Stimulated activated CD4-positive, alpha-beta T cell treated with anti-CD3 and anti-CD28 coated beads, TNF-alpha, amount 100 ng/mL, for 1 hour (primary cell): ENCODE results near the gene INS.

Source experiments
- DNase-seq, 3 donors: peaks; one replicate each; pipeline ENCODE4 v3.0.0-alpha.2; 2020; ENCODE audit warnings: low read depth in 3 of 3, low spot score in 1 of 3

The INS gene

DNA sequence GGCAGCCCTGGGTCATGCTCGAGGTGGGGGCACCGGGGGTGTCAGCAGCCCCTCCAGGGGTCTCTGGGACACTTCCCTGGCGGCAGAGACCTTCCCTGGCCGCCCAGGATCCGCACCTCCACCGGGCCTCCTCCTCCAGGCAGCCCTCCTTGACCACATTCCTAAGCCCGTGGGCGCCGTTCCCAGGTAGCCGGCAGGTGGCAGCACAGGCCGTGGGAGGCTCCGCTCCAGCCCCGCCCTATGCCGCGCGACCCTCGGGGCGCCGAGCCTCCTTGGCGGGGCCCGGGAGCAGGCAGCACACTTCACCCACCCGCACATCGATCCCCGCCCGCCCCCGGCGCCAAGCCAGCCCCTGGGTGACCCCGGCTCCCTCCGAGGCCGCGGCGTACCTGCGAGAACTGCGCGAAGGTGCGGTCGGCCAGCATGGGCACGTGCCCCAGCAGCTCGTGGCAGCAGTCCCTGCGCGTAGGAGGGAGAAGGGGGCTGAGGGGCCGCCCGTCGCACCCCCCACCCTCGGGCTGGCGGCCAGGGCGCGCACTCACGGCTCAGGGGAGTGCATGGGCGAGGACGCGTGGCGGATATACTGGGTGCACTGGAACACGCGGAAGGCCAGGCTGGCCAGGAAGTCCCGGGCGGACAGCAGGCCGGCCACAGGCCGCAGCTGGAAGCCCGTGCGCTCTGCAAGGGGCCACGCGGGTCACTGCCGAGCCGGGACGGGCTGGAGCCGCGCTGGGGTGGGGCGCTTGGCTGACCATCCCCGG lies 5.3 kb upstream of the INS start:
- DNase-seq: peak in 1 of 3 donors; percentile 45

DNA sequence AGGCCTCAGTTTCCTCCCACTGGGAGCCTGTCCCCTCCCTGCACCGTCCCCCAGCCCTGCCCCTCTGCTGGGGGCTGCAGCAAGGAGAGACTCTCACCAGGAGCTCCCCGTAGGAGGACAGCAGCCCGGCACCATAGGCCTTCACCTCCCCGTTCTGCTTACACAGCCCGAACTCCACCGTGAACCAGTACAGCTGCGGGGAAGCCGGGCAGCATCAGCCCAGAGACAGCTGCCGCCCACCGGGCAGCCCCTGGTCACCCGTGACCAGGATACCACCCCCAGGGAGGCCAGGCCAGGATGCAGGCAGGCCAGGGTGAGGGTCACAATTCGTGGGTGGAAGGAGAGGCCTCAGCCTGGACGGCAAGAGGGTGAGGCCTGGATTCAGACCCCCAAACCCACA lies 4.6 kb upstream of the INS start:
- no peak for DNase-seq

DNA sequence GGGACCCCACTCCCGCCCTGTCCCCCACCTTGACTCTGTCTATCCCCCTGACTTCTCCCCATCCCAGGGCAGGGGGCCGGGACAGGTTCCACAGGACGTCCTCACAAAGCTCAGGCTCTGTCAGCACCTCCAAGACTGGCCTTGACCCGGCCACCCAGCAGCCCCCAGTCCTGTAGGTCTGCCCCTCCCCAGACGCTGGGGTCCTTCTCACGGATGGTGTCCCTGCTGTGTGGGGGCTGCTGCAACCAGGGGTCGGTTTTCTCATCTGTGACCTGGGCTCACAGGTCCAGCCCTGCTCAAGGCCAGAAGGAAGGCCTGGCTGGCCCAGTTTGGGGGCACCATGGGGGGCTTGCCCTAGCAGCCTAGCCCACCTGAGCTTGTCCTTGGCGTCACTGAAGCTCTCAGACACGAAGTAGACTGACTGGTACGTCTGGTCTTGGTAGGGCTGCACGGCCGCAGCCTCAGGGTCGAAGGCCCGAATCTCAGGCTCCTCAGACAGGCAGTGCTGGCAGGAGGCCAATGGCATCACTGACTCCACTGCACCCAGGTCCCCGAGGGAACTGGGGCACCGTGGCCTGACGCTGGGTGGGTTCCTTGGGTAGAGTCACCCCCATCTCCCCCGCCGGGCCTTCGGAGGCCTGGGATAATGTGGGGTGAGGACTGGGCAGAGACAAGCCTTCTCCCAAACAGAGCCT lies 4.0 kb upstream of the INS start:
- no peak for DNase-seq

DNA sequence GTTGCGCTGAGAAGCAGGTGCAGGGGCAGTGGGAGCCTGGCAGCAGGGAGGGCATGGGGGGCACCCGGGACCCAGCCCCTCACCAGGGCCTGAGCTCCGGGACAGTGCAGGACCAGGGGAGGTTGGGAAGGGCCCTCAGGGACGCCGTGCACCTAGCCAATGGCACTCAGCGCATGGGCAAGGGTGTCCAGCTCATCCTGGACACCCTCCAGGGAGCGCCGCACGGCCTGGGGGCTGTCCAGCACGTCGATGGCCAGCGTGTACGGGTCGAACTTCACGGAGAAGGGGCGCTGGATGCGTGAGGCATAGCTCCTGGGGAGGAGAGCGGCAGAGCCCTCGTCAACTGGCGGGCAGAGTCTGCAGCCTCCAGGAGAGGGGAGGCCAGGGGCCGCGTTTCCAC lies 3.1 kb upstream of the INS start:
- no peak for DNase-seq

DNA sequence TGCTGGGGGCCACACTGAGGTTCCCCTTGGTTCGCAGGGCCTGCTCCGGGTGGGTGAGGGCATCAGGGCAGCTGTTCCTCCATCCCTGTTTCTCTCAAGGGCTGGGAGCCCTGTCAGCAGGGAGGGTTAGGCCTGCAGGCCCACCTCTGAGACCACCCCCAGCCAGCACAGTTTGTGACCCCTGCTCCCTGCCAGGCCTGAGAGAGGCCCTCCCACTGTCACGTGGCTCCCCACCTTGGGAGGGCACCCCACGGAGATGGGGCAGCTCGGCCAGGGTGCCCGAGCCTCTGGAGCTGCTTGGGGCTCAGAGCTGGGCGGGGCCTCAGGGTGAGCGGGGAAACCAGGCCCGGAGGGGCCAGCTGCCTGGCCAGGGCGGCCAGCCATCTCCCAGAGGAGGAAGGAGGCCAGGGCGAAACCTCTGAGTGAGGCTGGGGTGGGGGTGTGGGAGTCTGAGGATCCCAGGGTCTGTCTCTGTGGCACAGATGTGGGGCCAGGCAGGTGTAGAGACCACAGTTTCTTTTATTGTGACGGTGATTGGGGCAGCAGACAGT lies 2.5 kb upstream of the INS start:
- DNase-seq: no peak

DNA sequence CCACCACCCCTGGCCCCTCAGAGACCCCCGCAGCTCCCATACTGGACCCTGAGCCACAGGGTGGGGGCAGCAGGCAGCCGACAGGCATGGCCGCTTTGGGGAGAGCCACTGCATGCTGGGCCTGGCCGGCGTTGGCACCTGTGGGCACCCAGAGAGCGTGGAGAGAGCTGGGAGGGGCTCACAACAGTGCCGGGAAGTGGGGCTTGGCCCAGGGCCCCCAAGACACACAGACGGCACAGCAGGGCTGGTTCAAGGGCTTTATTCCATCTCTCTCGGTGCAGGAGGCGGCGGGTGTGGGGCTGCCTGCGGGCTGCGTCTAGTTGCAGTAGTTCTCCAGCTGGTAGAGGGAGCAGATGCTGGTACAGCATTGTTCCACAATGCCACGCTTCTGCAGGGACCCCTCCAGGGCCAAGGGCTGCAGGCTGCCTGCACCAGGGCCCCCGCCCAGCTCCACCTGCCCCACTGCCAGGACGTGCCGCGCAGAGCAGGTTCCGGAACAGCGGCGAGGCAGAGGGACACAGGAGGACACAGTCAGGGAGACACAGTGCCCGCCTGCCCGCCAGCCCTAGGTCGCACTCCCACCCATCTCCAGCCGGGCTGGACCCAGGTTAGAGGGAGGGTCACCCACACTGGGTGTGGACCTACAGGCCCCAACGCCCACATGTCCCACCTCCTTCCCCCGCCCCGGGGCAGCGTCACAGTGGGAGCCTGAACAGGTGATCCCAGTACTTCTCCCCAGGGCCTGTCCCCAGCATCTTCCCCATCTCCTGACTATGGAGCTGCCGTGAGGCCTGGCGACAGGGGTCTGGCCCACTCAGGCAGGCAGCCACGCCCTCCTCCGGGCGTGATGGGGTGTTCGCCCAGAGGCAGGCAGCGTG lies 1.2 kb downstream of the INS start:
- DNase-seq: no peak

DNA sequence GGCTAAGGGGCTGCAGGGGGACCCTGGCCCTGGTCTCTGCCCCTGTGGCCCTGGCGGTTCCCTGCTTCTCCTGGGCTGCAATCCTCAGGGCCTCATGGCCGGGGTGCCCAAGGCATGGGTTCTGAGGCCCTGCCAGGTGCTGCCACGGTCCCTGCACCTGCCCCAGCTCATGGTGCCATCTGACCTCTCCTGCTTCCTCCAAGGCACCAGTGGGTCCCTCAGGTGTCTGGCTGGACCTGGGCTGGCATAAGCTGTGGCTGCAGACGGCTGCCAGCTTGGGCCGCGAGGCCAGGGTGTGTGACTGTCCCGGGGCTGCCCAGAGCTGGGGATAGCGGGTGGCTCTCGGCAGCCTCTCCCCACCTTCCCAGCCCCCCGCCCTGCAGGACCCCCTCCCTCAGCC lies 2.0 kb downstream of the INS start:
- DNase-seq: no peak

DNA sequence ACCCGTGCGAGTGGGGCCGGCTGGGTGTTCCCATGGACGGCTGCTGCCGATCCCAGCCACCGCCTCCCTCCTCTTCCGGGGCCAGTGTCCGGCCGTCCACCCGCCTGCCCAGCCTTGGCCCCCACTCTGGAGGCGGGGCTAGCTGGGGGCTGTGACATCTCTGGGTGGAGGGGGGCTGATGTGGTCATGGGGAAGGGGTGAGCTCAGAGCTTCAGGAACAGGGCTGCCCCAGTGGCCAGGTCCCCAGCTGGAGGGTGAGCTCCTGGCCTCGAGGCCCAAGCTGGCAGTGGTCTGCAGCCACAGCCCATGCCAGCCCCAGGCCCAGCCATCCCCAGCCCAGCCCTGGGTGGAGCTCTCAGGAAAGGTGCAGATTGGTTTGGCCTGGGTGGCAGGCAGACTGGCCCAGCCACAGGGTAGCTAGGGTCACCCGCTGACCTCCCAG lies 2.7 kb downstream of the INS start:
- no peak for DNase-seq

DNA sequence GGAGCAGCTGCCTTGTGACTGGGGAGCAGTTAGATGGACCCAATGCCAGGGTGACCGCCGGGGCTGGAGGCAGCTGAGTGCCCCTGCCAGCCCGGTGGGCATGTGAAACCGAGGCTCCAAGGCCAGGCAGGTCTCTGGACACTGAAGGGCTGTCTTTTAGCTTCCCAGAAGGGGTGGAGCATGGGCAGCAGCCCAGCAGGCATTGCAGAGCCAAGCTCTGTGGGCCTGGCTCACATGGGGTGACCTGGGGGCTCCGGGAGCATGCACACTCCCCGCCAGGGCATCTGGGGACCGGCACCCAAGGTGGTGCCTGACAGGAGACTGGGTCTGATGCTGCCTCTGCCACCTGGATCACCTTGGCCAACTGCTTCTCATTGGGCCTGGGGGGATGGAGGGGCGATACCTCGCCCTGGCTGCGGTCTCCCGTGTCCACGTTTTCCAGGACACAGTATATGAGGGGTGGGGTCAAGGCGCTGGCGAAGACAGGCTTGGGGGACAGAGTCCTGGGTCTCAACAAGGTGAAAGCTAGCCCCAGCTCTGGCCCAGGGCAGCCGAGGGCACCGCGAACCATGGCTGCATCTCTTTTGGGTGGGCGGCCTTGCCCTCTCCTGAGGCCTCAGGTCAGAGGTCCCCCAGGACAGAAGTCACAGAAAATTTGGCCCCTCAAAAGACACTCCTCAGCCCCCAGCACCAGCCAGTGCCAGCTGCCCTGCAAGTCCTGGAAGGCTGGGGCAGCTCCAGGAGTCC lies 3.5 kb downstream of the INS start:
- DNase-seq: no peak

DNA sequence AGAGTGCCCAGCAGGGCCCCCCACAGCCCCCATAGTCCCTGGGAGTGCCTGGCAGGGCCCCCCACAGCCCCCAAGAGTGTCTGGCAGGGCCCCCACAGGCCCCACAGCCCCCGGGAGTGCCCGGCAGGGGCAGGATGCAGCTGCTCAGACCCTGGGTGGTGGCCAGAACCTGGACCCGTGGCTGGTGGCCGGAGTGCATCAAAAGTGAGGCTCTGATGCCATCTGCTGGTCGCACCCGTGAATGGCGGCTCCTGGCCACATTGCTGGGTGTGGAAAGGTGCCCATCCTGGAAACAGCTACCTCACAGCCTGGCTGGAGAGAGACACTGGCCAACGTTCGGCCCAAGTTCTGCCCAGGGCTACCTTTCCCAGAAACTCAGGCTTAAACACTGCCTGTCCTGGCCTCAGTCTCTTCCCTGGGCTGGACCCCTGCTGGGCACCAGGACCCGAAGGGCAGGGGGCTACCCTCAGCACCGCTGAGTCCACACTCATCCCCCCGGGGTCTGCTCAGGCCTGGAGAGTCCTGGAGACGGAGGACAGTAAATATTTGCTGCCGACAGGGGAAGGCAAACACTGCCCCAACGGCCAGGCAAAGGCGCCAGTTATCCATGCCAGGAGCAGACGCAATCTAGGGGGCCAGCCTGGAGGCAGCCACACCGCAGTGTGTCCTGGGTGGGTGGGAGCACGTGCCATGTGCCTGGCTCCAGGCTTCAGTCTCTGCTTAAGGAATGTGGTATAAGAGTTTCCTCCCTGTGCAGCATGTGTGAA lies 4.4 kb downstream of the INS start:
- DNase-seq: peak in 1 of 3 donors; percentile 45

DNA sequence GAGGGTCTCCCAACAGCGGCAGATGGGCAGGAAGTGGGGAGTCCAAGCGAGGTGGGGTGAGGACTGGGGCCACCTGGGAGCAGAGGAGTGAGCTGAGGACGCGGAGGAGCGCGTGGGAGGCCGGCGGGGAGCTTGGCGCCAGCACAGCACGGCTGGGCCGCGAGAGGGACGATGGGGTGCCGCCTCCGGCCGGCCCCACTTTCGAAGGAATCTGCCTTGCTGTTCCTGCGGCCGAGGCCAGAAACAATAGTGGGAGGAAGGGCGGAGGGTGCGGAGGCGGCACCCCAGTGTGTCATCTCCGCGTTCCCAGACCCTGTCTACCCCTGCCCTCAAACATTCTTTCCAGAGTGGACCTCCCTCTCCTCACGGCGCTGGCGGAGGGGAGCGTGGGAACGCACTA lies 5.5 kb downstream of the INS start:
- no peak for DNase-seq

DNA sequence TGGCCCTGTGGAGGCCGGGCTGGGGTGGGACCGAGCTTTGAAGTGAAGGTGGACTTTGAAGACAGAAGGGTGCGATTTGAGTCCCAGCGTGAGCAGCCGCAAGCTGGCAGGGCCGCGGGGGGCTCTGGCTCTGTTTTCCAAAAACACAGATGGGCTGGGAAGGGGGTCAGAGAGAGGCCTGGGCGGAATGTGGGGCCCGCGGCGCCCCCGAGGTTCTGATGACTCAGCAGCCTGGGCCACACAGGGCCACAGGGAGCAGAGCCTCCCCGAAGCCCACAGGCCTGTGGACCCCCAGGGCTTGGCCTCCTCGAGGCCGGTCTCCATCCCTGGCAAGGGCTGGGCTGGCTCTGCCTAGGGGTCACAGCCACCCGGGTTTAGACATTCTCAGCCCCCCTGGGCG lies 6.1 kb downstream of the INS start:
- no peak for DNase-seq

DNA sequence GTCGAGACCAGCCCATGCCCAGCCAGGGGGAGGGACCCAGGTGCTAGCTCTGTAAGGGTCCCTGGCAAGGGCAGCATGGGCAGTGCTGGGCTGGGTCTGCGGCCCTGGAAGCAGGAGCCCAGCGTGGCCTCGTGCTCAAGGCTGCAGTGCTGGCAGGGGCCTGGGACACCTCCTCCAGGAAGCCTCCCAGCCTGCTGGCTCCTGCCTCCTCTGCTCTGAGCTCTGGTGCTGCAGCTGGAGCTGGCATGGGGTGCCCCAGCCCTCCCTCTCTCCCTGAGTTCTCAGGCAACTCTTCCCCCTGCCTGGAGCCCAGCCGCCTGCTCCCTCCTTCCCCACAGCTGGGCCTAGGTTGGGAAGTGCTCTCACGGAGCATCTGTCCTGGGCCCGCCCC lies 6.8 kb downstream of the INS start:
- DNase-seq: no peak

DNA sequence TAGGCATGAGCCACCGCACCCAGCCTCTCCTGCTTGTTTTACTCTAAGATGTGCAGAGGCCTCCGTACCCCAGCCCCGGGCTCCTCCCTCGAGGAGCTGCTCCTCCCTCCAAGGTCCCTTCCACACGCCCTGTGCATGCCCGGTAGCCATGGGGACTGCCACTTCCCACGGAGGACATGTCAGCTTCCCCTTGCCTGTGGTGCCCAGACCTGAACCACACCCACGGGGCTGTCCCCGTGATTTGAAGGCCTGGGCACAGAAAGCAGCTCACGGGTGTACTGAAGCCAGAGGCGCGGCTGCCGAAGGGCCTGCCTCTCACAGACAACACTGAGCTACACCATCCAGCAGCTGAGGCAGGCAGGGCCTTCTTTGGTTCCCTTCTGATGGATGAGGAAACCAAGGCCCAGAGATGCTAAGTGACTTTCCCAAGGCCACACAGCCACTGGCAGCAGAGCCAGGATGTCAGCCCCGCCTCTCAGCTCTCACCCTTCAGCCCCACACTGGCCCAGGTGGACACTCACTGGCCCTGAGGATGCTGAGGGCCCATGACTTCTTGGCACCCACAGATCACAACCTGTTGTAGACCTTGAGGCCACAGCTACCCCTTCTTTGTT lies 7.3 kb downstream of the INS start:
- no peak for DNase-seq

DNA sequence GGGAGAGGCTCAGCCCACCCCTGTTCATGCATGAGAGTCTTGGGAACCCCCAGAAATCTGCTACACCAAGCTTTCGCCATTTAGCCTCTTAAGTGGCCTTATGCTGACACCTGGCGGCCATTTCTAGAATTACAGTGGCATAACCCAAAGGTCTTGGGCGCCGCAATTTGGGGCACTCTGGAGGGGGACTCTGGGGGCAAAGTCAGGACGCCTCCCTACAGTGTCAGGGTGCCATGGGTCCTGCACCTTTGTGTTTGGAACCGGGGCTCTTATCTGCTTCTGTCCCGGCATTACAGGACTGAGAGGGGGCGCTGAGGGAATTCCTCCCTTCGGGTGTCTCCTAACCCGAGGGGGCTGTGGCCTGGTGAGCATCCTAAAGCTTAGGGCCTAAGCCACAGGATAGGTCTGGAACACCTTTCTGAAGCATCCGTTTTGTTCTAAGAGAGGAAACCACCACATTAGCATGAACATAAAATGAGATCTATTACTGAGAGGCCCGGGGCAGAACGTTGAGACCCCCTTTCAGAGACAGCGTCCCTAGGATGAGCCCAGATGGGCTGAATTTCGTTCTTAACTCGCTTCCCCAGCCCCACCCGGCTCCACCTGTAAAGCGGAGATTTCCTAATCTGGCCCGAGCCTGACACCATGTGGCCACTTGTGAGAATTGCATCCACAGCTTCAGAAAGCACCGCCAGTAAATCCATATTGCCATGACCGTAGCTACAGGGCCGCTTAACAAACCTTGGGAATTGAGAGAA lies 9.3 kb downstream of the INS start:
- DNase-seq: peak; percentile 43 to 75 (median 61)

DNA sequence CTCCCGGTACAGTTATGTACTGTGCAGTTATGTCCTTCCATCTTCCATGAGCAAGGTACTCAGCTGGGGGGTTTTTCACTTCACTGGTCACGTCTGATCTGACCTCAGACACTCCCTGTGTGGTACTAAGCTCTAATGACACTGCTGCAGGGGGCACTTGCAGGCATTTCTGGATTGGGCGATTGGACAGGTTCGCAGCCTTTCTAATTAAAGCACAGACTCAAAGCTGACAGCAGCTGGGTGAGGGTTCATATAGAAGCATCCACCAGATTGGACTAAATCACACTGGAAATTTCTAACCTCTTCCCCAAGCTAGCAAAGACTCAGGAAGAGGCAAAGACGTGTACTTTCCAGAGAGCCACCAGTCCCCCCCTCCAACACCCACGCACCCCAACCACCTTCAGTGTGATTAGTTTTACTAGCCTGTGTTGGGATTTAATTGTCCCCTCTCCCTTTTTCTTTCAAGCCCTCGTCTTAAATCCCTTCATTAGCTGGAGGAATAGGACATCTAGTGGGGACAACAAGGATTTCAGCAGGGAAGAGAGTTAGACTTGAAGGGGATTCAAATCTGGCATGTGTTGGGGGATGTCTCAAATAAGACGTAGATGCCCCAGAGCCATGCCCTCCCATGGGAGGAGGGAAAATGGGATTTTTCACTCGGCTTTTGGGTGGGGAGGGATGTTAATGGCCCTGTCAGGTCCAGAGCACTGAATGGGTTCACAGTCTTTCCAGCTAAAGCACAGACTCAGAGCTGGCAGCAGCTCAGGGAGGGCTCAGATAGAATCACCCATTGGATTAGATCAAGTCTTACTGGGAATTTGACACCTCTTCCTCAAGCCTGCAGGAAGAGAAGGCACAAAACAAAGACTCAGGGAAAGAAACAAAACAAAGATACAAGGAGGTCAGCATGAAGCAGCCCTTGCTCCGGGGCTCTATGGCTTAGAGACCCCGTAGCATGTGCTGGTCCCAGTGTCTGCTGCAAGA lies 10.9 kb downstream of the INS start:
- DNase-seq: no peak

DNA sequence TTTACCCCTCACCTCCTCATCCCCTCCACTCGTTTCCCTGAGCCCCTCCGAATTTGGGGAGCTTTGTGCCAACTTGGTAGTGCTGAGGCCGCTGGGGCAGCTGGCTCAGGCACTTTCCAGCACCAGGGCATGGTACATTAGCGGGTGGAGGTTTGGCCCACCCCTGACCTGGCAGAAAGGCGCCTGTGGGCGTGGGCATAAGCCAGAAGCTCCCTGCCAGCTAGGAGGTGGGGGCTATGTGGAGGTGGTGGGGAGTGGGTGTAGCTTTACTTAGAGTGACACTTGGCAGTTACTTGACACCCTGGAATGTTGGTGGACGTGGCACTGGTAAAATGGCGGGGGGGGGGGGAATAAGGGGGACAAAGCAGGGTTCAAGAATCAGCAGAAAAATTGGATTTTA lies 11.5 kb downstream of the INS start:
- no peak for DNase-seq

DNA sequence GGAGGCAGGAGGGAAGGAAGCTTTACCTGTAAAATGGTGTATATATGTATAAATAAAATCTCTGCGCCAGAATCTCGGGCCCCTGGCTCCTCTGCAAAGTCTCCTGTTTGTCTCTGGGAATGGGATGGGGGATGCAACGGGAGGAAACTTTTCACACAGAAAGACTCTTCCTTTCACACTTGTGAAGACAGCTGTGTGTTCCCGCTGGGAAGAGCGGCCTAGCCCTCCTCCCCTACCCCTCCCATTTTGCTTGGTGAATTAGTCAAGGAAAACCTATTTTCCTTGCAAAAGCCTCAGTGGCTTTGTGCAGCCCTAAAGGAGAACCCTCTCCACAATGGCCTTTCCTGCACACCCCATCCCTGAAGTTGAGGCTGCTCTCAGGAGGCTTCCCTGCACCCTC lies 12.4 kb downstream of the INS start:
- DNase-seq: no peak
